Fibroblast of pulmonary artery (primary cell): Measurements from ENCODE around the gene L3MBTL2.

Experiments used
- DNase-seq: peaks from one replicate; pipeline ENCODE4 v3.0.0-alpha.2; 2010; ENCODE audit warnings: low read depth
- H3K4me3 ChIP-seq: replicated peaks from 2 replicates; pipeline ENCODE4 v1.5.1; 2011; ENCODE audit warnings: low read depth, mild to moderate bottlenecking, control low read depth, low read length, moderate library complexity
- TF ChIP-seq, protein P1 (sequence below): IDR thresholded peaks from 2 replicates; pipeline ENCODE4 v1.5.1; 2011; ENCODE audit warnings: mild to moderate bottlenecking, control low read depth, low read length, inconsistent platforms; ENCODE audit errors: missing control alignments

L3MBTL2 gene

DNA sequence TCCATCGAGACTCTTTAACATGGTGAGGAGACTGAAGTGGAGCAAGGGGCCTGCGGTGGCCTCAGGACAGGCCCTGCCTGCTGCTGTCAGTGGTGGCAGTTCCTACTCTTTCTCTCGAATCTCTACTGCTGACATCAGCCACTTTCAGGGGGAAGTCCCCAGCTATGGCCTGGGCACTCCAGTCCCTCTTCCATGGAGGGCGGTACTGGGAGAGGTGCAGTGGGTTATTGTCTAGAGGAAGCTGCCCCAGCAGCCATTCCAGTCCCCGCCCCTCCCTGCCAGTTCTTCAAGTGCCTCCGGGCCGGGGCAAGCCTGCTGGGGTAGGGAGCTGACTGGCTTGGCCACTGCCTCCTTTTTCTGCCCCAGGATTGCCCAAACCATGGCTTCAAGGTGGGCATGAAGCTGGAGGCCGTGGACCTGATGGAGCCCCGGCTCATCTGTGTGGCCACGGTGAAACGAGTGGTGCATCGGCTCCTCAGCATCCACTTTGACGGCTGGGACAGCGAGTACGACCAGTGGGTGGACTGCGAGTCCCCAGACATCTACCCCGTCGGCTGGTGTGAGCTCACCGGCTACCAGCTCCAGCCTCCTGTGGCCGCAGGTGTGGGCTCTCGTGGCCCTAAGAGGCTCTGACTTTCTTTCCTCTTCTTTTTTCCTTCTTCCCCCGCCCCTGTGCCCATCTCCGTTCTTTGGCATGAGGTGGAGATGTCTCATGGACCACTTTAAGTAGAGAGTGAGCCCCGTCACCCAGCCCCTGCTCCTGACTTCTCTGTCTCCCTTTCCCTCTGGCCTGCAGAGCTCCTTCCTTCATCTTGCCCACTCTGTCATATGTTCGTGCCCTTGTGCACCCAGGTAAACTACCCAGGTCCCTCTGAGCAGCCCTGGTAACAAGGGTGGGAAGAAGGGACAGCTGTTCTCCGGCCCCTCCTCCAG is 21.9 kb downstream of the L3MBTL2 start:
- no peak overlapping the region for H3K4me3 ChIP-seq
- TF ChIP-seq, protein P1, sequence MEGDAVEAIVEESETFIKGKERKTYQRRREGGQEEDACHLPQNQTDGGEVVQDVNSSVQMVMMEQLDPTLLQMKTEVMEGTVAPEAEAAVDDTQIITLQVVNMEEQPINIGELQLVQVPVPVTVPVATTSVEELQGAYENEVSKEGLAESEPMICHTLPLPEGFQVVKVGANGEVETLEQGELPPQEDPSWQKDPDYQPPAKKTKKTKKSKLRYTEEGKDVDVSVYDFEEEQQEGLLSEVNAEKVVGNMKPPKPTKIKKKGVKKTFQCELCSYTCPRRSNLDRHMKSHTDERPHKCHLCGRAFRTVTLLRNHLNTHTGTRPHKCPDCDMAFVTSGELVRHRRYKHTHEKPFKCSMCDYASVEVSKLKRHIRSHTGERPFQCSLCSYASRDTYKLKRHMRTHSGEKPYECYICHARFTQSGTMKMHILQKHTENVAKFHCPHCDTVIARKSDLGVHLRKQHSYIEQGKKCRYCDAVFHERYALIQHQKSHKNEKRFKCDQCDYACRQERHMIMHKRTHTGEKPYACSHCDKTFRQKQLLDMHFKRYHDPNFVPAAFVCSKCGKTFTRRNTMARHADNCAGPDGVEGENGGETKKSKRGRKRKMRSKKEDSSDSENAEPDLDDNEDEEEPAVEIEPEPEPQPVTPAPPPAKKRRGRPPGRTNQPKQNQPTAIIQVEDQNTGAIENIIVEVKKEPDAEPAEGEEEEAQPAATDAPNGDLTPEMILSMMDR, result no peak
- DNase-seq, result no peak

DNA sequence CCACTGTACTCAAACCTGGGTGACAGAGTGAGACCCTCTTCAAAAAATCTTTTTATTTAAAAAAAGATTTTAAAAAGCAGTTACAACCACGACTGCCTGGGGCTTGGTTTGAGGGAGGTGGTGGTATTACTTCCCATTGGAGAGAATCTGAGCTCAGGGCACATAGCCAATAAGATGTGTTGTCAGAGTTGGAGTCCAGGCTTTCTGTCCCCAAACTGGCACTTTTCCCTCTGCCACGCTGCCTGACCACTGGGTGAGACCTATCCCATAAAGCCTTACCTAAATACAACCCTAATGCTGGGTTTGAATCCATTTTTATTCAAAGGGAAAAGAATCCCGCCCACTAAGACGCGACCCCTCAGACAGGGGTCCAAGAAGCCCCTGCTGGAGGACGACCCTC is 24.1 kb downstream of the L3MBTL2 start:
- TF ChIP-seq, protein P1, result no peak
- no peak overlapping the region for H3K4me3 ChIP-seq
- no peak for DNase-seq

DNA sequence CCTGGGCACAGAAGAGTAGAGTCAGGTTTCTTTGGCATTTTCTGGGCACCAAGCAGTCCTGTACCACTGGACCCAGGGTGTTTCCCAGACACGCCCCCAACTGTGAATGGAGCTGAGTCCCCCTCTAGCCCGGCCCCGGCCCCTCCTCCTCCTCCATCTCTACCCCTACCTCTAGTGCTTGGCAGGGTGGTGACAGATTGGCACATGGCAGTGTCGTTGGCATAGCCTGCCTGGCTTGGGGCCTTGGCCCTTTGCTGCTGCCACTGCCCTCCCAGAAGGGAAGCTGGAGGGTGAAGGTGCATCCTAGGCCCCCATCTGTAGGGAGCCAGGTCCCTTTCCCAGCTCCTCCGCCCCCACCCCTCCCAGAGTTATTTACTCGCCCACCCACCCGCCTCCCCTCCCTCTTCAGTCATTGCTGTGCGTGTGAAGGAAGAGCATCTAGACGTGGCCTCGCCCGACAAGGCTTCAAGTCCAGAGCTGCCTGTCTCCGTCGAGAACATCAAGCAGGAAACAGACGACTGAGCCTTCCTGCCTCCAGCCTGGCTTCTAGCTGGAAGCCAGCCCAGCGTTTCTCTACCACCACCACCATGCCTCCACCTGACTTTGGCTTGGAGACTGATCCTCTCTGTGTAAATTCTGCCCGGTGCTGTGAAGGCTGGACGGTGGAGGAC is 24.8 kb downstream of the L3MBTL2 start:
- DNase-seq, result no peak
- TF ChIP-seq, protein P1, result no peak
- H3K4me3 ChIP-seq, result no peak overlapping the region

DNA sequence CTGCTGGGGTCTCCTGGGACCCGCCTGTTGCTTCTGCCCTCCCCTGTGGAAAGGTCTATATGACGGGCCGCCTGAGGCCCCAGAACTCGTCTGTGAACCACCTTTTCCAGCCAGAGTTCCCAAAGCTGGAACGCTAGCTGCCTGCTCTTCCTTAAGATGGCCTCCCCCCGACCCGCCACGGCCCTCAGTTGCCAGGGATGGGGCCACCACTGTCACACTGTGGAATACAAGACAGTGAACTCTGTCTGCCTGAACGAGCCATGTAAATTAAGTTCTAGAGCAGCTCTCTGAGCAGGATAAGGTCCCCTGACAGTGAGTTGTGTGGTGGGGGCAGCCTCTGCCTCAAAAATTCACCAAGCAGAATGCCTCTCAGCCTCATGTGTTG is 25.3 kb downstream of the L3MBTL2 start:
- TF ChIP-seq, protein P1, result no peak
- no peak for DNase-seq
- no peak overlapping the region for H3K4me3 ChIP-seq

DNA sequence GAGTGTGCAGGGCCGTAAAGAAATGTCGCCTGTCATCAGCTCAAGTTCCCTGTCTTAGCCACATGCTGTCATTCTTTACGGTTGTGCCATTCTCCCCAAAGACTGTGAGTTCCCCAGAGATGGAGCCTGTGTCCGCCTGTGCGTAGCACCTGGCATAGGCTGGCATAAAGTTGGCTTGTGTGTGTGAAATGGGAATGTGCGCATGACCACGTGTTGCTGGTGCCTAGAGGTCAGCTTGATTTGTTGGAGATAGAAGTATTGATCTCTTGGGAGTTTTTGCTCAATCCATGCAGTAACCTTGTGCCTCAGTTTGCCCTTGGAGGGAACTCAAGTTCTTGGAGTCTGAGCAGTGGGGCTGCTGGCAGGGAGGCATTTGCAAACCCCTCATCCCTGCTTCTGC is 26.3 kb downstream of the L3MBTL2 start:
- no peak for DNase-seq
- TF ChIP-seq, protein P1, result no peak
- no peak overlapping the region for H3K4me3 ChIP-seq

DNA sequence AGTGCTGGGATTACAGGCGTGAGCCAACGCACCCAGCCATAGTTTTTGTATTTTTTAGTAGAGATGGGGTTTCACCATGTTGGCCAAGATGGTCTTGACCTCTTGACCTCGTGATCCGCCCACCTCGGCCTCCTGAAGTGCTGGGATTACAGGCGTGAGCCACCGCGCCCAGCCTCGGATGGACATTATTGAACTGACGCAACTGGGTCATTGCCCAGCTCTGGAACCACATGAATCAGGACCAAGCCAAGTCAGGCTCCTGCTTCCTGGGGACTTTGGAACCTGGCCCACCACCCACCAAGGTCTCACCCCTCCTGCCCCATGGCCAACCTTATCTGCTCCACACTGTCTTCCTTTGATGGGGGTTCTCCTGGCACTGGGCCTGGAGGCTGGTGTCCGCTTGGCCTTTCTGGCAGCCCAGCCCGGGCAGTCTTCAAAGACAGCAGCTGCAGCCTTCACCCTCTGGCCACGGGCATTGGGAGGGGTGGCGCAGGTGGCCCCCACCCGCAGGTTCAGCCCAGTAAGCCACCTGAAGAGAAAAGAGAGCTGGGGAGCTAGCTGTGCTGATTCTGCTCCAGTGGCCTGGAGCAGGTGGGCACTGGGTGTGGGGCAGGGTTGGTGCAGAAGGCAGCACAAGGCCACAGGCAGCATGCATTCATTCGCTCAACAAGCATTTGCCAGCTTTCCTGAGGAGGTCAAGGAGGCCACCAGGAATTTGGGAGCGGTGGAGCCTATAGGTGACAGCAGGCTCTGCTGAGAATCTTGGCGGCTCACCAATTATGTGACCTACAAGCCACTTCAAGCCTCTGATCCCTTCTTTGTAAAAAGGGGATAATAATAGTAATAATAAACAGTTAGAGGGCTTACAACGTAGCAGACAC is 29.9 kb downstream of the L3MBTL2 start:
- no peak overlapping the region for H3K4me3 ChIP-seq
- no peak for DNase-seq
- TF ChIP-seq, protein P1, result no peak
